ENCODE data around the gene RAB34.

RAB34 gene

GRCh38 chr17:28710861-28711722 is 6.6 kb downstream of the RAB34 start:
- peak; percentile 87 for DNase-seq

- no peak for DNase-seq
Observed at GRCh38 chr17:28707339-28707720, 10.3 kb downstream of the RAB34 start.

GRCh38 chr17:28706471-28707338 is 11.0 kb downstream of the RAB34 start:
- DNase-seq, result no peak

GRCh38 chr17:28705728-28706334 is 11.8 kb downstream of the RAB34 start:
- no peak for DNase-seq

- no peak for DNase-seq
Observed at GRCh38 chr17:28705074-28705659, 12.5 kb downstream of the RAB34 start.

GRCh38 chr17:28704219-28704858 is 13.3 kb downstream of the RAB34 start:
- DNase-seq, result no peak

- DNase-seq, result no peak
Observed at GRCh38 chr17:28703552-28704218, 14.0 kb downstream of the RAB34 start.

GRCh38 chr17:28702752-28703150 is 14.9 kb downstream of the RAB34 start:
- DNase-seq, result no peak

GRCh38 chr17:28702026-28702751 is 15.5 kb downstream of the RAB34 start:
- no peak for DNase-seq

- no peak for DNase-seq
Observed at GRCh38 chr17:28700830-28701492, 16.7 kb downstream of the RAB34 start.

- no peak for DNase-seq
Observed at GRCh38 chr17:28700278-28700677, 17.4 kb downstream of the RAB34 start.

GRCh38 chr17:28698253-28698941 is 19.3 kb downstream of the RAB34 start:
- DNase-seq, result no peak

- no peak for DNase-seq
Observed at GRCh38 chr17:28693869-28694268, 23.8 kb downstream of the RAB34 start.

GRCh38 chr17:28689011-28689410 is 28.7 kb downstream of the RAB34 start:
- no peak for DNase-seq

GRCh38 chr17:28688481-28688880 is 29.2 kb downstream of the RAB34 start:
- no peak for DNase-seq

- no peak for DNase-seq
Observed at GRCh38 chr17:28686296-28686695, 31.4 kb downstream of the RAB34 start.

GRCh38 chr17:28685366-28685765 is 32.3 kb downstream of the RAB34 start:
- no peak for DNase-seq

GRCh38 chr17:28684963-28685362 is 32.7 kb downstream of the RAB34 start:
- no peak for DNase-seq

- DNase-seq, result no peak
Observed at GRCh38 chr17:28682655-28683054, 35.0 kb downstream of the RAB34 start.

GRCh38 chr17:28675980-28676379 is 41.7 kb downstream of the RAB34 start:
- no peak for DNase-seq

All from activated CD4-positive, alpha-beta T cell treated with anti-CD3 and anti-CD28 coated beads, Interleukin-2, amount 50 U/mL, for 1 hour (primary cell).